ENCODE results near the gene R3HDM1.

DNA sequence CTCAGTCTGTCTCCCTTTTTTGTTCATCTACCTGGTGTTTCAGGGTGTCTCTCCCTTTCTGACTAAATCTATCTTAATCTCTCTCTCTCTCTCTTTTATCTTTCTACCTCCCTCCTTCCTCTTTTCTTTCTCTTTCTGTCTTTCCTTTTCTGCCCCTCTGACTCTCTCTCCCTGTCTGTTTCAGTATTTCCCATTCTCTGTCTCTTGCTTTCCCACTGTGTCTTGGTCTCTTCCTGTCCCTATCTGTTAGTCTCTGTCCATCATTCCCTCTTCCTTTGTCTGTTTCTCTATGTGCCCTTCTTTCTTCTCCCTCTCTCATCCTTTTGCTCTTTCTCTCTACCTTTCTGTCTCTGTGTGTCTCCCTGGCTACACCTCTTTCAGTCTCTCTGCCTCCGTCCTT, 56.7 kb downstream of the R3HDM1 start:
- TF ChIP-seq, protein P1, sequence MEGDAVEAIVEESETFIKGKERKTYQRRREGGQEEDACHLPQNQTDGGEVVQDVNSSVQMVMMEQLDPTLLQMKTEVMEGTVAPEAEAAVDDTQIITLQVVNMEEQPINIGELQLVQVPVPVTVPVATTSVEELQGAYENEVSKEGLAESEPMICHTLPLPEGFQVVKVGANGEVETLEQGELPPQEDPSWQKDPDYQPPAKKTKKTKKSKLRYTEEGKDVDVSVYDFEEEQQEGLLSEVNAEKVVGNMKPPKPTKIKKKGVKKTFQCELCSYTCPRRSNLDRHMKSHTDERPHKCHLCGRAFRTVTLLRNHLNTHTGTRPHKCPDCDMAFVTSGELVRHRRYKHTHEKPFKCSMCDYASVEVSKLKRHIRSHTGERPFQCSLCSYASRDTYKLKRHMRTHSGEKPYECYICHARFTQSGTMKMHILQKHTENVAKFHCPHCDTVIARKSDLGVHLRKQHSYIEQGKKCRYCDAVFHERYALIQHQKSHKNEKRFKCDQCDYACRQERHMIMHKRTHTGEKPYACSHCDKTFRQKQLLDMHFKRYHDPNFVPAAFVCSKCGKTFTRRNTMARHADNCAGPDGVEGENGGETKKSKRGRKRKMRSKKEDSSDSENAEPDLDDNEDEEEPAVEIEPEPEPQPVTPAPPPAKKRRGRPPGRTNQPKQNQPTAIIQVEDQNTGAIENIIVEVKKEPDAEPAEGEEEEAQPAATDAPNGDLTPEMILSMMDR (IDR thresholded peaks at IDR 0.05), result no peak
- TF ChIP-seq POLR2A (IDR thresholded peaks at IDR 0.05), result no peak

Measured in thyroid gland (tissue), 4 donors.